ENCODE data around the gene CRADD.

Gene CRADD

DNA sequence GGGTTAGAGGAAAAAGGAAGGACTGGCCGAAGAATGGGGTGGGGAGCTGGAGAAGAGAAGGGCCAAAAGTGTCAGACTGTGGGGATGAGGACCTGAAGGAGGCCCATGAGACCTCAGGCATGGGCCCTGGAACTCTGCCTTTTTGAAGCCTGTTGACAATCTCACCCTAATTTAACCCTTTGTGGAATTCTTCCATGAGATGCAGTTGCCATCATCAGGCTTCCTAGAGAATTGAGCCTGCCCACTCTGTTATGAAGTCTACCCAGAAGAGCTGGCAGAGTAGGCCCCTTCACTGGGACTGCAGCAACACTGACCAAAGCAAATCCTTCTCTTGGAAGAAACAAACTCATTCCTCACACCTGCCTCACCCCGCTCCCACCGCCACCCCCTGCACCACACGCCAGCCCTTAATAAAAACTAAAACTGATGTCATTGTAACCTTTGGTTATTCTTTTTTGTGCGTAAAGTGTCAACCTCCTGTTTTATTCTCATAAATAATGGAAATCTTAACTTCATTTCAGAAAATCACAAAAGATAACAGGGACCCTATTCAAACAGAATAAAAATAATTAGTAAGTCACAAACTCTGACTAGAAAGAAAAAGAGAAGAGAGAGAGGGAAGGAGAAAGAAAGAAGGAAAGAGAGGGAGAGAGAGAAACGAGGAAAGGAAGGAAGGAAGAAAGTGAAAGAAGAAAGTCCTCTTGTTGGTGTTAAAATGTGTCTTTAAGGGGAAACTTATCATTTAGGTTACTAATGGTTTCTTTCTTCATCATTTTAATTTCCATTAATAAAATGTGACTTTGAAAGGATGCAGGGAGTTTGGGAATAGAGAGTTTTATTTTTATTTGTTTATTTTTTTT, 61.3 kb downstream of the CRADD start:
- no peaks in the 10 kb centered on the region for H3K9me3 Mint-ChIP-seq
- DNase-seq (no peak), ATAC-seq (replicated peaks) (no peak)
- H3K36me3 Mint-ChIP-seq (ENCODE audit: insufficient read depth): no peaks in the 10 kb centered on the region
- H3K4me3 Mint-ChIP-seq: peak overlapping the region in 1 of 2 donors; percentile 6
- no peaks in the 10 kb centered on the region for H3K27me3 Mint-ChIP-seq
- peak overlapping the region in 1 of 2 donors; percentile 48 for H3K27ac Mint-ChIP-seq
- H3K4me1 Mint-ChIP-seq (ENCODE audit: low read depth in 2 of 2): peaks cover 13 to 22% of the 10 kb centered on the region in 2 donors

GRCh38 chr12:93740751-93741150, 63.6 kb downstream of the CRADD start:
- Mint-ChIP-seq H3K27ac (no peak overlapping the region), H3K4me1 (ENCODE audit: low read depth in 2 of 2) (peaks cover 15 to 29% of the 10 kb centered on the region in 2 donors), H3K4me3 (peak overlapping the region in 1 of 2 donors; percentile 90), H3K9me3 (no peaks in the 10 kb centered on the region), H3K36me3 (ENCODE audit: insufficient read depth) (no peaks in the 10 kb centered on the region), H3K27me3 (no peaks in the 10 kb centered on the region)
- ATAC-seq (replicated peaks): no peak
- DNase-seq: no peak

- Mint-ChIP-seq H3K9me3 (no peaks in the 10 kb centered on the region), H3K4me1 (ENCODE audit: low read depth in 2 of 2) (peaks cover 15 to 29% of the 10 kb centered on the region in 2 donors), H3K4me3 (peak overlapping the region; percentile 90 to 92), H3K36me3 (ENCODE audit: insufficient read depth) (no peaks in the 10 kb centered on the region), H3K27ac (peak overlapping the region; percentile 85 to 88), H3K27me3 (no peaks in the 10 kb centered on the region)
- ATAC-seq (replicated peaks) (peak; percentile 31), DNase-seq (no peak)
Observed at GRCh38 chr12:93741659-93742109, 64.5 kb downstream of the CRADD start.

- Mint-ChIP-seq H3K36me3 (ENCODE audit: insufficient read depth) (no peaks in the 10 kb centered on the region), H3K9me3 (no peaks in the 10 kb centered on the region), H3K4me3 (peak overlapping the region; percentile 90 to 92), H3K27me3 (no peaks in the 10 kb centered on the region), H3K4me1 (ENCODE audit: low read depth in 2 of 2) (peaks cover 15 to 29% of the 10 kb centered on the region in 2 donors), H3K27ac (peak overlapping the region; percentile 85 to 88)
- ATAC-seq (replicated peaks): peak; percentile 96
- DNase-seq: peak; percentile 28 to 44 (median 34)
Observed at GRCh38 chr12:93742110-93742934, 65.1 kb downstream of the CRADD start.

DNA sequence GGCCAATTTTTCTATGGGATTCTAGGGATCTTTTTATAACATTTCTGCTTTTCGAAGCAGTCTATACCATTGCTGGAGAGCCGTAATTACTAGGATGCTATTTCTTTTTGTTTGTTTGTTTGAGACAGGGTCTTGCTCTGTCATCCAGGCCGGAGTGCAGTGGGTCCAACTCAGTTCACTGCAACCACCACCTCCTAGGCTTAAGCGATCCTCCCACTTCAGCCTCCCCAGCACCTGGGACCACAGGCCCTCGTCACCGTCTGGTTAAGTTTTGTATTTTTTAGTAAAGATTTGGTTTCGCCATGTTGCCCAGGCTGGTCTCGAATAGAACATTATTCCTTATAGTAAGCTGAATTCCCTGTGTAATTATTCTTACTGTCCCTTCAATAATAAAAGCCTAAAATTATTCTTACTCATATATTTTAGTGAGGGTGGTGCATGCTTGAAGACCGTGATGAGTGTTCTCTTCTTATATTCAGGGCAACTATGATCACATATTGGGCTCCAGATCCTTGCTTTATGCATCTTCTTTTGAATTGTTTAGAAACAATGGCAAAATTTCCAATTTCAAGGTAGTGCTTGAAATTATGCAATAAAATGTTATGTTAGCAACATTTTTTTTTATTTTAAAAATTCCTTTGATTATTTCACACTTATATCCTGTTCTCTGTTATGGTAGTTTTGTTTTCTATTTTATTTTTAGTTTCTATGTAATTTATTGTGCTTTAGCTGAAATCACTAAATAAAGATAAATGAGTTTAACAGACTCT, 66.2 kb downstream of the CRADD start:
- peak overlapping the region; percentile 90 to 92 for H3K4me3 Mint-ChIP-seq
- ATAC-seq (replicated peaks) (no peak), DNase-seq (no peak)
- no peaks in the 10 kb centered on the region for H3K9me3 Mint-ChIP-seq
- H3K4me1 Mint-ChIP-seq (ENCODE audit: low read depth in 2 of 2): peaks cover 14 to 28% of the 10 kb centered on the region in 2 donors
- H3K36me3 Mint-ChIP-seq (ENCODE audit: insufficient read depth): no peaks in the 10 kb centered on the region
- peak overlapping the region; percentile 85 to 88 for H3K27ac Mint-ChIP-seq
- no peaks in the 10 kb centered on the region for H3K27me3 Mint-ChIP-seq

GRCh38 chr12:93743999-93744689, 67.0 kb downstream of the CRADD start:
- peaks cover 17 to 25% of the 10 kb centered on the region in 2 donors for H3K4me1 Mint-ChIP-seq (ENCODE audit: low read depth in 2 of 2)

DNA sequence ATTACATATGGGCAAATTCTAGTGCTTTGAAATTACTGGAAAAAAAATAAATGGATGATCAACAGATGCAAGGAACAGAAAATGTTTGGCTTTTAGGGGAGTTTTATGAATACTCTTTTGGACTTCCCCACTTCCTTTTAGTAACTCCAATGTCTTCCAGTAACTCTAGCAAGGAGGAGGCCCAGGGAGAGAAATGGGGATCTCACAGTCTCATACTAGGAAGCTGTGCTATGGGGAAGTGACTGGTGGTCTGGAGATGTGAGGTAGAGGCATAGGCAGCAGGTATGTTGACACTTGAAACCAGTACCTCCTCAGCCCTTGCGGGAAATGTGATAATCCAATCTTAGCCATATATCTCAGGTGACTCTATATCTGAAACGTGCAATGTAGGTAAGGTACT, 68.1 kb downstream of the CRADD start:
- Mint-ChIP-seq H3K27me3 (no peaks in the 10 kb centered on the region), H3K4me1 (ENCODE audit: low read depth in 2 of 2) (peaks cover 24 to 30% of the 10 kb centered on the region in 2 donors), H3K36me3 (ENCODE audit: insufficient read depth) (no peaks in the 10 kb centered on the region), H3K27ac (no peak overlapping the region), H3K4me3 (no peak overlapping the region), H3K9me3 (no peaks in the 10 kb centered on the region)
- ATAC-seq (replicated peaks) (no peak), DNase-seq (no peak)

More at GRCh38 chr12:93743999-93744689, 67.0 kb downstream of the CRADD start:
- Mint-ChIP-seq H3K27ac (peak overlapping the region in 1 of 2 donors; percentile 6), H3K4me3 (peak overlapping the region; percentile 42 to 92), H3K27me3 (no peaks in the 10 kb centered on the region), H3K36me3 (ENCODE audit: insufficient read depth) (no peaks in the 10 kb centered on the region), H3K9me3 (no peaks in the 10 kb centered on the region)
- ATAC-seq (replicated peaks) (no peak), DNase-seq (no peak)

DNA sequence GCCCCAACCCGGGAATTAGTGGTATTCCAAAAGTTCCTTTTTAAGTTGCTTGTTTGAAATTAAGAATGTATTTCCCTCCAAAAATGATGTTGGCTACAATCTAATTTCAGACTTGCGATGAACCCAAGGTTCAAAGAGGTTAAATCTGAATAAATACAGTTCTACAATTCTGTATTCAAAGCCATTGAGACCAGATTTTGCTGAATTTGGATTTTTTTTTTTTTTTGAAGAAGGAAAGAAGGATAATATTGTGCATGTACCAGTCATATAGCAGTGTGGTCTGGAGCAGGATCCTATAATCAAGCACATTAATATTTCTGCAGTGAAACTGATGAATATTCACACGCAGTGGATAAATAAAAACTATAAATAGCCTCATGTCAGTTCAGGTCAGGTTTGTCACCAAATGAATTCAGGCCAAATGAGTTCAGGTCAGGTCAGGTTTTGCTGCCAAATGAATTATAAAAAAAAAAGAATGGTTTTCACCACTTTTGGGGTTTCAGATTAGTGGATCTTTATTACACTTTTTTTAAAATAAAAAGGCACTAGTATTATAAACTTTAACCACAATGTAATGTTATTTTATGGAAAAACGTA, 69.5 kb downstream of the CRADD start:
- Mint-ChIP-seq H3K27me3 (no peaks in the 10 kb centered on the region), H3K4me1 (ENCODE audit: low read depth in 2 of 2) (peaks cover 18 to 24% of the 10 kb centered on the region in 2 donors)
- ATAC-seq (replicated peaks): no peak

GRCh38 chr12:93748672-93749383, 71.7 kb downstream of the CRADD start:
- Mint-ChIP-seq H3K4me3 (no peak overlapping the region), H3K27me3 (no peaks in the 10 kb centered on the region), H3K9me3 (peaks cover 3 to 7% of the 10 kb centered on the region in 2 donors), H3K4me1 (ENCODE audit: low read depth in 2 of 2) (peaks cover 14 to 16% of the 10 kb centered on the region in 2 donors), H3K36me3 (ENCODE audit: insufficient read depth) (no peaks in the 10 kb centered on the region), H3K27ac (peak overlapping the region in 1 of 2 donors; percentile 39)
- DNase-seq: no peak
- no peak for ATAC-seq (replicated peaks)

More for the DNA sequence above, 69.5 kb downstream of the CRADD start:
- no peak overlapping the region for H3K4me3 Mint-ChIP-seq
- no peak overlapping the region for H3K27ac Mint-ChIP-seq
- H3K9me3 Mint-ChIP-seq: no peaks in the 10 kb centered on the region
- no peak for DNase-seq
- no peaks in the 10 kb centered on the region for H3K36me3 Mint-ChIP-seq (ENCODE audit: insufficient read depth)

- Mint-ChIP-seq H3K27ac (no peak overlapping the region), H3K36me3 (ENCODE audit: insufficient read depth) (no peaks in the 10 kb centered on the region), H3K27me3 (no peaks in the 10 kb centered on the region), H3K4me3 (no peak overlapping the region), H3K9me3 (peaks cover 3 to 7% of the 10 kb centered on the region in 2 donors), H3K4me1 (ENCODE audit: low read depth in 2 of 2) (peaks cover 12 to 19% of the 10 kb centered on the region in 2 donors)
- DNase-seq: no peak
- ATAC-seq (replicated peaks): no peak
Observed at GRCh38 chr12:93749515-93749914, 72.3 kb downstream of the CRADD start.

DNA sequence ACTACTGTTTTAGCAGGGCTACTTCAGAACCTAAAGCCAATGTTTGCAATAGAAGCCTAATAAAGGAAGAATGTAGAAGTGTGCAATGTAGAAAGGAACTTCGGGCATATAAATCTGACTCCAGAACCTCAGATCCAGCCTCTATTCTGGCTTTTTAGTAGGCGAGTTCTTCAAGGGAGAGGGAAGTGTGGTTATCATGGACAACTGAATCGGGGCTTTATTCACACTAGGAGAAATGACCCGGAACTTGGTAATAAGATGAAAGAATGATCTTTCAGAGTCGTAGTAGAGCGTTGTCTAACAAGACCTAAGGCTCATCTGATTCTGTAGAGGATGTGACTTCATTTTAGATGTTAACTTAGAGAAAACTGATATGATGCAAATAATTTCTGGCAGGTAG, 72.9 kb downstream of the CRADD start:
- DNase-seq: no peak
- peaks cover 12 to 22% of the 10 kb centered on the region in 2 donors for H3K4me1 Mint-ChIP-seq (ENCODE audit: low read depth in 2 of 2)

More for the DNA sequence above, 72.9 kb downstream of the CRADD start:
- Mint-ChIP-seq H3K4me3 (no peak overlapping the region), H3K27me3 (no peaks in the 10 kb centered on the region), H3K27ac (no peak overlapping the region), H3K9me3 (peaks cover 3 to 7% of the 10 kb centered on the region in 2 donors), H3K36me3 (ENCODE audit: insufficient read depth) (no peaks in the 10 kb centered on the region)
- ATAC-seq (replicated peaks): no peak
